Measurements from ENCODE around the gene SFRP4. TPM values are rescaled to one million over a fixed set of nuclear protein-coding genes. Genes with fewer than 3 reads are reported as not detected.

Gene SFRP4
- total and polyA plus RNA-seq, 2 of the 4 experiments (the other 2 are of a cell fraction) = not detected

- Histone ChIP-seq H3K4ac (ENCODE audit: low read depth, low read length) (no peak overlapping the region), H3K14ac (replicated peaks; ENCODE audit: low read depth, low read length) (no peak overlapping the region), H3K4me3 (ENCODE audit: insufficient read depth, low read depth, low read length) (no peak overlapping the region), H3K79me1 (ENCODE audit: low read depth in 1 of 2, low read length in 2 of 2) (no peaks in the 10 kb centered on the region), H4K8ac (ENCODE audit: low read depth in 2 of 2, low read length in 2 of 2) (no peak overlapping the region), H2AK9ac (replicated peaks; ENCODE audit: low read depth, low read length, poor library complexity) (no peak overlapping the region), H4K20me1 (ENCODE audit: insufficient read depth, low read length) (no peaks in the 10 kb centered on the region), H3K56ac (ENCODE audit: extremely low read depth, insufficient read depth, low read length) (no peak overlapping the region), H3K23ac (ENCODE audit: low read depth, low read length) (no peak overlapping the region), H4K91ac (ENCODE audit: insufficient read depth, low read depth, low read length) (no peak overlapping the region), H2BK120ac (ENCODE audit: low read depth, low read length) (no peak overlapping the region), H2BK20ac (ENCODE audit: low read depth, low read length) (no peak overlapping the region), H2BK5ac (ENCODE audit: low read depth, low read length, poor library complexity, severe bottlenecking) (no peak overlapping the region), H3K18ac (ENCODE audit: low read depth, low read length) (no peak overlapping the region), H4K5ac (ENCODE audit: low read depth, low read length) (no peak overlapping the region), H2AFZ (replicated peaks; ENCODE audit: low read length, poor library complexity) (no peak overlapping the region), H3K36me3 (ENCODE audit: control insufficient read depth, insufficient read depth, low read length) (no peaks in the 10 kb centered on the region), H3K4me1 (ENCODE audit: control insufficient read depth, insufficient read depth, low read length) (no peaks in the 10 kb centered on the region; the same call in 1 of the 2 replicates), H3K4me2 (ENCODE audit: low read depth, low read length) (no peak overlapping the region), H2BK15ac (ENCODE audit: low read depth, low read length) (no peak overlapping the region), H3K9me3 (ENCODE audit: control insufficient read depth, insufficient read depth, low read length) (peaks cover 2% of the 10 kb centered on the region), H3K27ac (ENCODE audit: insufficient read depth, low read length) (no peak overlapping the region), H2AK5ac (ENCODE audit: low read depth, low read length) (no peak overlapping the region), H3K9ac (ENCODE audit: low read depth, low read length) (no peak overlapping the region), H3K9me1 (ENCODE audit: insufficient read depth, low read length) (no peaks in the 10 kb centered on the region), H3K27me3 (ENCODE audit: control insufficient read depth, insufficient read depth, low read length) (no peaks in the 10 kb centered on the region)
- dilution Hi-C loops (cut with HindIII; ENCODE audit: low sequenced_read_pairs, unreplicated experiment) = no loop called here
- TF ChIP-seq MAZ (IDR thresholded peaks at IDR 0.05; ENCODE audit: borderline replicate concordance, low read depth, low read length) (no peak), RAD21 (IDR thresholded peaks at IDR 0.05; ENCODE audit: low read length) (peak; percentile 36; the same call in 1 of the 2 replicates), USF2 (IDR thresholded peaks at IDR 0.05; ENCODE audit: low read depth, low read length) (no peak), CTCF (conservative IDR thresholded peaks at IDR 0.05; ENCODE audit: low read depth, low read length) (peak; percentile 47)
- BruUV-seq (replicated peaks) = no TSS peak
- in situ Hi-C loops (cut with MboI; ENCODE audit: low sequenced_read_pairs) = no loop called here
- intact Hi-C loops (cut with micrococcal nuclease) = loop anchor here (5.0 kb wide), 1 partner anchor 471 kb away; no protein-coding TSS in a partner anchor
- ChIA-PET CTCF (interaction anchor here (0.5 to 1.0 kb wide), 12 partner anchors 8 to 438 kb away, joined by 3 to 8 read pairs (median 3); no protein-coding TSS in a partner anchor), POLR2A (ENCODE audit: unreplicated experiment) (no interaction called here)
- ATAC-seq (ENCODE audit: low read depth) (no peak), DNase-seq (peak; percentile 15)
- WGBS, 2 experiments (ENCODE audit: extremely low coverage in 2 of 2, insufficient read length in 1 of 2) = no CpG with 5 or more reads among the region's 6 CpGs
Measured at GRCh38 chr7:37901236-37901827, 15.3 kb downstream of the SFRP4 start.

All from IMR-90 (cell line).